GM19452 (cell line): ENCODE data around the gene BCL2L2.

Experiments
- ATAC-seq: cut with Tn5 transposase; IDR thresholded peaks from one replicate; pipeline ENCODE4 v1.9.1; 2021; ENCODE audit not compliant: unreplicated experiment

The BCL2L2 gene

DNA sequence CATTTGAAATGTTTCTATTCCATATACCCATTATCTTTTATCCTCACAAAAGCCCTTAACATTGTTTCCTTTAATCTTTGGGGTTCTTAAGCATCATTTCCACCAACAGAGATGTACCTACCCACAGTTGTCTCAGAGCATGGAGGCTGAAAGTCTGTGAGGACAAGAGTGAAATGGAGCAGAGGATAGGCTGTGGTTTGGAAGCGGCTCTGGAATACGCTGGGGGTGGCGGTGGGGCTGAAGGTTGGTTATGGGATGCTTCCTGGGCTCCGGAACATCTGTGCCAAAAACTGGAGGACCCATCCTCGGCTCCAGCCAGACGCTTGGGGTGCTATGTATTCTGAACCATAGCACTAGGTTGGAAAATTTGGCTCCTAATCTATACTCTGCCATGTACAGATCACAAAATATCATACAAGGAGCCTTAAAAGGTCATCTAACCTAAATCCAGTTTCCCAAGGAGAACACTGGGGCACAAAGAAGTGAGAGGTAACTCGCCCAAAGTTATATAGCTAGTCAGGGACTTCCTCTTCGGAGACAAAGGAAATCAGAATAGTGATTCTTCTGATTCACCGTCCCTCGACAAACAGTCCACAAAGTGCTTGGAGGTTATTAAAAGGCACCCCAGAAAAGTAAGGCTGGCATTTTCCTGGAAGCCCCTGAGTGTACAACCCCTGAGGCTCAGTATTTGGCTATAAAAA lies 6.5 kb upstream of the BCL2L2 start:
- no peak for ATAC-seq

DNA sequence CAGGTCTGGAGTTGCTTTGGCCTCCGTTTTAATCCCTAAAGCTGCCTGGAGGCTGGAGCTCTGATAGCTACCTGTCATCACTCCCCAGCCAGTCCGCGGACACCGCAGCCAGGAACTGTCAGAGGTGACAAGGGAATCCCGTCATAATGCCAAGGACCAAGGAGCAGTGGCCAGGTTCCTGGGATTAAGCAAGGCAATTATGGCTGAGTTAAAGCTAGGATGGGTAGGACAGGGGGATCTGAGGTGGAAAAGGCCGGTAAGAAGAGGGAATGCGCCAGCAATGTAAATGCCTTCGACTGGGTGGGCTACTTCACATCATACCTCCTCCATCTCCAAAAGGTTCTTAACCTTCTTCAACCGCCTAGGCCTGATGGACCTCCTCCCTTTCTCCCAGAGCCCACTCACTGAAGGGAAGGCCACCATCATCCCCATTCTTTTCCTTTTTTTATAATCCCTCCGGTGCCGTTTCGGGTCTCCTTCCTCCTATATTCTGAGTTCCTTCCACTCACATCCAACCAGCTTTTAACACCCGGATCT lies 5.9 kb upstream of the BCL2L2 start:
- ATAC-seq = no peak

- peak; percentile 73 for ATAC-seq
Measured at GRCh38 chr14:23301288-23301968, 5.2 kb upstream of the BCL2L2 start.

- peak; percentile 8 for ATAC-seq
Measured at GRCh38 chr14:23301969-23302289, 4.7 kb upstream of the BCL2L2 start.

DNA sequence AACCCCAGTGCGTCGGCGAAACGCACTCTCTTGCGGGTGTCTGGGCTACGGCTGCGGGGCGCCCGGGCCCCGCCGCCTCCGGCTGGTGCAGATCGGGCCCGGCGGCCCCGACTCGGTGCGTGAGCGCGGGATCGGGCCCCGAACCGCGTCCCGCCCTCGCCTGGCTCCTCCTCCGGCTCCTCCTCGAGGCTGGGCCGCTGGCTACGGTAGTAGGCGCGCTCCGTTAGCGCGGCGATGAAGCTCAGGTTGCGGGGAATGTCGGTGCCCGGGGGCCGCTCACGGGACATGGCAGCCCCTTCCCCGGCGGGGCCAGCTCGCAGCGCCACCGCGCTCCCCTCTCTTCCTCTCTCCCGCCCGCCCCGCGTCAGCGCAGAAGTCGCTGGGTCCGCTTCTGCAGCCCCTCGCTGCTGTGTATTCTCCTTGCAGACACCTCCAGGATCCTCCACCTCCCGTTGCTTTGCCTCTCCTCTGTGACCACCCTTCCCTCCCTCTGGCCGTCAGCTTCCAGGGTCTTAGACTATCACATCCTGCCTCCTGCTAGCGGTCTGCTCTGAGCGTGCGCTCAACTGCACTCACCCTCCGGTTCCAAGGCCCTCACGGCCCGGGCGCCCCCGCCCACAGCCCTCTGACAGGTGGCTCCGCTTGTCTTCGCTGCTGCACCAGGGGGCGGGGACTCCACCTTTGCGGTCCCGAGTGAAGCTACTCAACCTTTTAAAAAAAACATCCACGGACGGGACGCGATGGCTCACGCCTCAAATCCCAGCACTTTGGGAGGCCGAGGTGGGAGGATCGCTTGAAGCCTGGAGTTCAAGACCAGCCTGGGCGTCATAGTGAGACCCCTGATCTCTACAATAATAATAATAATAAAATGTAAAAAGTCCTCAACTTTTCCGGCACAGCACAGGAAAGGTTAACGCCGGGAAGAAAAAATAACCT lies 4.1 kb upstream of the BCL2L2 start, which contains the start of gene PPP1R3E:
TSS of gene PPP1R3E (minus strand) at position 570 of the 936 bp plus-strand sequence. CDS start at position 287, 283 bp downstream.
- peak; percentile 31 for ATAC-seq

DNA sequence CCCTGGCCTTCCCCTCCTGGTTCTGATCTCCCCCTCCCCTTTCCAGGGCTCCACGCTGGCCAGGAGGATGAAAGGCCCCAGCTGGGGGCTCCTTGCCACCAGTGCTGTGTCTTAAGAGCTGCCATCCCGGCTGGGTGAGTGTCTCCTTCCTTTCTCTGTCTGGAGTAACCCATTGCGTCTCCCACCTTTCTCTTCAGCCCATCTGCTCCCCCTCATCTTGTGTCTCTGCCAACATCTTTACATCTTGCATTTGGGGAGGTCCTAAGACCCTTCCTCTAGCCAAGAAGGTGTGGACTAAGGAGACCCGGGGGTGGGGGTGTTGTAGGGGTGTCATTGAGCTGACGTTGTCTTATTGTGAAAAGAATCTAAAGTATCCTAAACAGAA lies 505 bp downstream of the BCL2L2 start:
- no peak for ATAC-seq

- ATAC-seq = no peak
Measured at GRCh38 chr14:23307687-23308644, 1.3 kb downstream of the BCL2L2 start.

DNA sequence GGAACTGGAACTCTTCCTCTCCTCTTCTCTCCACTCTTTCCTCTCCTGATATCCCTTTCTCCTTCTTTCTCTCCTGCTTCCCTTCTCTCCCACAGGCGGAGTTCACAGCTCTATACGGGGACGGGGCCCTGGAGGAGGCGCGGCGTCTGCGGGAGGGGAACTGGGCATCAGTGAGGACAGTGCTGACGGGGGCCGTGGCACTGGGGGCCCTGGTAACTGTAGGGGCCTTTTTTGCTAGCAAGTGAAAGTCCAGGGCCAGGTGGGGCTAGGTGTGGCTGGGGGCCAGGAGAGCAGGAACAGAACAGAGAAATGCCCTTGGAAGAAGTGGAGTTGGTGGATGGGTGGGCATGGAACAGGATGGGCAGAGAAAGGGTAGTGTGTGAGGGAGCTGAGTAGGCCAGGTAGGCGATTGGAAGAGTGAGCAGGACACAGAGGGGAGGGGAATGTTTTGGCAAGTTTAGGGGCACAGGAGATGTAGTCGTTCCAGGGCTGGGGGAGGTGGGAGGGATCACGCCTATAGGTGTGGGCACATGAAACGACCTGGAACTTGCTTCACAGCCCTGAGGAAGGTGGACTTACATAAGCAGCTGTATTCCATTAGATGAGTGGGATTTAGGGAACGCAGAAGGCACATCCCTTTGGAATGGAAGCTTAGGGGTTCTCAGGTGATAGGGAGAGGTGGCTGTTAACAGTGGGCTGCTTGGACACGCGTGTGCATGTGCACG lies 2.2 kb downstream of the BCL2L2 start:
- no peak for ATAC-seq

GRCh38 chr14:23310546-23310945 lies 3.9 kb downstream of the BCL2L2 start:
- no peak for ATAC-seq

GRCh38 chr14:23316300-23316699 lies 9.7 kb downstream of the BCL2L2 start:
- ATAC-seq = no peak

GRCh38 chr14:23319746-23320583 lies 13.3 kb downstream of the BCL2L2 start:
- no peak for ATAC-seq

- peak; percentile 90 for ATAC-seq
Measured at GRCh38 chr14:23320584-23321571, 14.2 kb downstream of the BCL2L2 start, which contains the start of gene PABPN1. TSS of gene PABPN1 (plus strand) at chr14:23321457. CDS start at chr14:23321470, 13 bp downstream.

GRCh38 chr14:23321572-23322547 lies 15.2 kb downstream of the BCL2L2 start:
- ATAC-seq = peak; percentile 4

GRCh38 chr14:23322568-23323517 lies 16.2 kb downstream of the BCL2L2 start:
- no peak for ATAC-seq

DNA sequence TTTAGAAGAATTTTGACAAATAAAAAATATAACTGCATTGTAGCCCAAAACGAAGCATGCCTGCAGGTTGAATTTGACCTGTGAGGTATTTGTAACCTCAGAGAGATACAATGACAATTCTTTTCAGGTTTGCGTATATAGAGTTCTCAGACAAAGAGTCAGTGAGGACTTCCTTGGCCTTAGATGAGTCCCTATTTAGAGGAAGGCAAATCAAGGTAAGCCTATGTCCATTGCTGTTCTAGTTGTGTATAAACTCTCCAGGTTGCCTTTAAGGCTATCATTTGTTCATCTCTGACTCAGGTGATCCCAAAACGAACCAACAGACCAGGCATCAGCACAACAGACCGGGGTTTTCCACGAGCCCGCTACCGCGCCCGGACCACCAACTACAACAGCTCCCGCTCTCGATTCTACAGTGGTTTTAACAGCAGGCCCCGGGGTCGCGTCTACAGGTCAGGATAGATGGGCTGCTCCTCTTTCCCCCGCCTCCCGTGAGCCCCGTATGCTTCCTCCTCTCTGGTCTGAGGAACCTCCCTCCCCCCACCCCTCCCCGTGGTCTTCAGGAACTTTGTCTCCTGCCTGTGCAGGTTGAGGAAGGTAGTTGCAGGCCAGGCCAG lies 17.3 kb downstream of the BCL2L2 start:
- no peak for ATAC-seq
